ENCODE measurements around the gene TMEM11.

Gene TMEM11

DNA sequence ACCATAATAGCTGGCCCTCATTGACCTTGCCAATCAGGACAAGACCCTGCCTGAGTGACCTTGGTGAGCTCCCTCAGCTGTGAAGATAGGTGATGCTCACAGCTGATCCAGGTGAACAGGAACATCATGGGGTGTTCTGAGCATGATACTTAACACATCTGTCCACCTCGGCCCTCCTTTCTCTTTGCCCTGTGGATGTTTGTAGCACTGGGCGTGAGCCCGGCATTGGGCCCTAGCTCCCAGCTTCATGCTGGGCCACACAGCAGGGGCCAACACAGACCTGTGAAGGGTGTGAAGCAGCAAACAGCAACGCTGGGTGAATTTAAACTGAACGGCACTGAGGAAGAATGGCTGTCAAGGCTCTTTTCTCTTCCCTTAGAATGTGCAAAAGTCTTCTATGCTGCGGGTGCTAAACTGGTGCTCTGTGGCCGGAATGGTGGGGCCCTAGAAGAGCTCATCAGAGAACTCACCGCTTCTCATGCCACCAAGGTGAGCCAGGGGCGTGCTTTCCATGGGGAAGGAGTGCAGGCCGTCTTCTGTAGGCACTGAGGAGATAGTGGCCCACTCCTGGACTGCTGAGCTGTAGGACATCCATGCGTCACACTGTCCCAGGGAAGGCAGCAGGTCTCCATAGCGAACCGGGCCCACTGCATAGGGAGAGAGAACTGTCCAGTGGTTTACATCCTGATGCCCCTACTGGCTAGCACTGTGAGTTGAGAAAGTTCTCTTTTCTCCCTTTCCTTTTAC, 35.9 kb downstream of the TMEM11 start:
- DNase-seq, result no peak

- DNase-seq, result no peak
Observed at GRCh38 chr17:21177401-21177800, 36.6 kb downstream of the TMEM11 start.

DNA sequence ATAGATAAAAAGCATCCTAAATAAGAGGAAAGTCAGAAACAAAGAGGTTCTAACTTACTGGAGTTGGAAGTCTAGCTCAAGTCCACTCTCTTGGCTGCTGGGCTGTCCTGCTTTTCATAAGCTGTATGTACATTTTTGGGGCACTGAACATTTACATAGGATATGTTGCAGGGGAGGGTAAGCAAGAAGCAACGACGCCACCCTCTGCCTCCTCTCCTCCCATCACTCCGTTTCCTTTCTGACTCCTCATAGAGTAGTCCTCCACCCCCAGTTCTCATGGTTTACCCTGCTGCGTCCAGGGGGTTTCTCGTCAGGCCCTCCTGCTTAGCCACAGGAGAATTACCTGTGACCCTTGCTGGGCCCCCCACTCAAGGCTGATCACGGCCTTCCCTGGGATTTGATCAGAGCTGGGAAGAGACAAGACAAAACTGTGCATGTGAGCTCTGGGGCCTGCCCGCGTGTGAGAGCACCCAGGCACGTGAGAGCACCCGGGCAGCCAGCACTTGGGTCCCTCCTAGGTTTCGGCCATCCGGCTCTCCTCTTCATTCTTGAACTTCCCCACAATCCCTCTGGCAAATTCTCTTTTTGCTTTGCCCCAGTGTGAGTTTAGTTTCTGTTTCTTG, 37.1 kb downstream of the TMEM11 start:
- DNase-seq, result no peak

DNA sequence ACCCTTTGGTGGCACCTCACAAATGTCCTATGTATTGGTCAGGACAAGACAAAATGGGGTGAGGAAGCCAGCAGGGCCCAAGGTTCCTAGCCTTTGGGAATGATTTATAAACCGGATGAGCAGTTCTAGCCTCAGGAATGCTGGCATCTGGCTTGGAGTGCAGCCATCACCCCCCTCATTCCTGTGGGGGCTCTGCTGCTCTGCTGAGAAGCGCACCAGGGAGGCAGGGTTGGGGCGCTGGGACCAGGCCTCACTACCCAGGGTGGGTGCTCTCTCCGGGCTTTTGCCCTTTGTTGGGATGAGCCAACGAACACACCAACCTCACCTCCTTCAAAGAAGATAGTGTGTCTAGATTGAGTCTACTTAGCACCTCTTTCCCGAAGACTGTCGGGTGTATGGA, 39.2 kb downstream of the TMEM11 start:
- DNase-seq, result no peak

GRCh38 chr17:21174186-21174585, 39.8 kb downstream of the TMEM11 start:
- DNase-seq, result no peak

DNA sequence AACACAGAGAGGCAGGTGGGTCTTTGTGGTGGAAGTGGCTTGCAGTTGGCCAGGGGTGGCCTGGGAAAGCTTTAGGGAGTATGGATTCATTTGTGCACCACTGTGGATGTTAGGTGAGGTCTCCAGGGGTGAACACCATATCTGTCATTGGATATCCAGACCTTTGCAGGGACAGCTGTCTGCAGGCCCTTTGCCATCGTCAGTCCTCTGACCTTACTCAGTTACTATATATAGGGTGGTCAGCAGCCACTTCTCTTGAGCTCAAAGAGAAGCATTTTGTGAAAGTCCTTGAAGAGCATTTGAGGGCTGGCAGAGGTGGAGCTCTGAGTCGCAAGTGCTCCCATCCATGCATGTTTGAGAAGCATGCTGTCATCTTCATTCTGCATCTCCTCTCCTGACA, 40.4 kb downstream of the TMEM11 start:
- no peak for DNase-seq

GRCh38 chr17:21172846-21173245, 41.1 kb downstream of the TMEM11 start:
- DNase-seq, result no peak

DNA sequence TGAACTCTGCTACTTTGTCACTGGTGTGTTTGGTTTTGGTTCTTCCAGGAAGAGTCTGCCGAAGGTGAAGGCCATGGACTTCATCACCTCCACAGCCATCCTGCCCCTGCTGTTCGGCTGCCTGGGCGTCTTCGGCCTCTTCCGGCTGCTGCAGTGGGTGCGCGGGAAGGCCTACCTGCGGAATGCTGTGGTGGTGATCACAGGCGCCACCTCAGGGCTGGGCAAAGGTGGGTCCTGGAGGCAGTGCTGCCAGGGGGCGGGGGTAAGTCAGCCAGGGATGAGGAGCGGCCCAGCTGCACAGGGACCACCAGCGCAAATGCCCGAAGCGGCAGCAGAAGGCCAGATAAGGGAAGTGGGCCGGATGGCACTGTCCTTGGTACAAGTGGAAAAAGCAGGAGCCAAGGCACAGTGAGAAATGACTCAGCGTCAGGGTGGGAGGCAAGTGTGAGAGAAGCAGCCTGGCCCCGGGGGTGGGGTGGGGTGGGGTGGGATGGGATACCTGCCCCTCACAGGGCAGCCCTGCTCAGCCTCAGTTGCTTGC, 41.9 kb downstream of the TMEM11 start:
- no peak for DNase-seq

- DNase-seq, result no peak
Observed at GRCh38 chr17:21171309-21171922, 42.5 kb downstream of the TMEM11 start.

DNA sequence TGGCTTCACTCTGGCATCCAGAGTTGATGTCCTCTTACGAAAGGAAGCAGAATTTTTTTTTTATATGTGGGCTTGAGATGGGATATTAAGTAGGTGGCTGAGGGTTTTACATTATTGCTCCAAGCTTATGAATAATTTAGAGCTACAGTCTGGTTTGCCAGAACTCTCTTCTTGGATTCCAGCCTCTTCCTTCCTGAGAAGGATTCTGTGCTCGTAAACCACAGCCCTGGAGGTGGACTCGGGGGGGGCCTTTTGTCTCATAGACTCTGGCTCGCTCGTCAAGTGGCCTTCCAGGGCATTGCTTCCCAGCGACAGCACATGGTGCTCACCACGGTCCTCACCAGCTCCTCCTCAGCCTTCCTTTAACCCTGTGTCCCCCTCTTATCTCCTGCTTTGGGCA, 43.2 kb downstream of the TMEM11 start:
- no peak for DNase-seq

DNA sequence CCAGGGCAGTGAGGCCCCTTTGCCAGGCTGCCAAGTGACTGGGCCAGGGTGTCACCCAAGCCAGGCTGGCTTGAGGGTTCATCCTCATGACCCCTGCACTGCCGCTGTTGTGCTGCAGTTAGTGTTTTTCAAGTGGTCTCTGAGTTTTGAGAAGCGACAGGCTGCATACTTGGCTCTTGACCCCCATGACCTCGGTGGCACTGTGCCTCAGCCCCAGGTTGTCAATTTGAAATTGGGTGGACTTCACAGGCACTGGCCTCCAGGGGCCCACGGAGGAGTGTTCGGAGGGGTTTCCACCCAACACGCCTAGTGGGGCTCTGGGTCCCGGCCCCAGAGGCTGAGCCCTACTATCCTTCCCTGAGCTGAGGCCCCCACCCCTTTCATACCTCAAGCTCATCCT, 44.5 kb downstream of the TMEM11 start:
- DNase-seq, result no peak

- DNase-seq, result no peak
Observed at GRCh38 chr17:21168555-21168865, 45.5 kb downstream of the TMEM11 start.

- no peak for DNase-seq
Observed at GRCh38 chr17:21167303-21167702, 46.7 kb downstream of the TMEM11 start.

DNA sequence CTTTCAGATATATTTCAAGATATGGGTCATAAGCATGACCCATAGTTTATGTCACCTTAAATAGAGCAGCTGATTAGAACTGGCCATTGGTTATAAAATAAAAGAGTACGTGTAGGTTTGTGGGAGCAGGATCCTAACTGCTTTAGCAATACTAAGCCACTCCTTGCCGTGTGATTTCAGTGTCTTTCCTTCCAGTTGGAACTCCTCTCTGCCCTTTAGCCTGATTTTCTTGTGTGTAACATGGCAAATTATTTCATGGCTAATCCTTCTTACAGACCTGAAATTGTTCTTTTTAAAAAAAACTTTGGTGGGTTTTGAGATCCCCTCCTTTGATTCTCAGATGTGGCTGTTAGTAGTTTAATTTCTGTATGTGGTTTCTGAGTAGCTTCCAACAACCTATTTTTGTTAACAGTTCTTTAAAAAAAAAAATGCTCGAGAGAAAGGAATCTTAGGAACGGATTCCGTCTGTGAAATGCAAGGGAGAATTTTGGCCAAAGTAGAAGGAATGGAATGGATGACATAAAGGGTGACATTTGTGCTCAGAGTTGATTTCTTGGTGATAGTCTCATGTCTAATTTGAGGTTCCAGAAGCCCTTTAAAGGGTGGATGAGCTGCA, 47.3 kb downstream of the TMEM11 start:
- DNase-seq, result no peak

GRCh38 chr17:21165922-21166594, 47.9 kb downstream of the TMEM11 start:
- DNase-seq, result no peak

DNA sequence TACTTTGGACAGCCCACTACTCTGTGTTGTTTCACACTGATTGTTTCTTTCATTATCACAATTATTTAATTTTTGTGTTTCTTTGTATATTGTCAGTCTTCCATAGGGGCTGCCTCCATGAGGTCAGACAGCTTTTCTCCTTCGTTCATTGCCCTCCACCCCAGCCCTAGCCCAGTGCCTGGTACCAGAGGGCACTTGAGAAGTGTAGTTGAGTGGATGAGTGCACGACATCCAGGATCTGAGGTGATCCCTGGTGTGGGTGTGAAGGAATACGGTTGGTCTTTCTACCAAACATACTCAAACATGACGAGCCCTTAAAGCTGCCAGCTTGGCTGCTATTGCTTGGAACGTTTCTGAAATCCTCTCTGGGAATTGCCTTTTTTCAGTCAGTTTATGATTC, 49.3 kb downstream of the TMEM11 start:
- no peak for DNase-seq

DNA sequence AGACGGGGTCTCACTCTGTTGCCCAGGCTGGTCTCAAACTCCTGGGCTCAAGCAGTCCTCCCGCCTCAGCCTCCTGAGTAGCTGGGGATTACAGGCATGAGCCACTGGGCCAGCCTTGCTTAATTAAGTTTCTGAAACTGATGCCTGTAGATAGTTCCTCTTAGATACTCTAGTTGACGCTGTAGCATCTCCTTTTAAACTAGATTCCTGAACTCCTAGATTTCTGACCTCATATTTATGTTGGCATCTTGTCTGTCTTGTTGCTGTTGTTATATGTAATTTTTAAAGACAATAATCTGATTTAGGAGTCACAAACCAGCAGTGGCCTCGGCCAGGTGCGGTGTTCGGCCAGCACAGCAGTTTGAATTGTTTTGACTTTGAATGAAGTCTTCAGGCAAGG, 49.7 kb downstream of the TMEM11 start:
- DNase-seq, result no peak

DNA sequence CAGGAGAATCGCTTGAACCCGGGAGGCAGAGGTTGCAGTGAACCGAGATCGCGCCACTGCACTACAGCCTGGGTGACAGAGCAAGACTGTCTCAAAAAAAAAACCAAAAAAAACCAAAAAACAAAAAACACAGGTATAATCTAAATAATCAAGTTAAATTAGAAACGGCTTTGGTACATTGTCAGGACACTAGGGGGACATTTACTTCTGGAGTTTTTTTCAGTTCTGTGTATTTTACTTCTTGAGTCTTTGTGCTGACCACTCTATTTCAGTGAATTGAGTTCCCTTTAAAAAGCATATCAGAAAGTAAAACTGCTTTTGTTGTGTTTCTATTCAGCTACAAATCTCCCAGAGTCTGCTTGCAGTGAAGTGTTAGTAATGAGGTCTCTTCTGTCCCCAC, 50.9 kb downstream of the TMEM11 start:
- DNase-seq, result no peak

- DNase-seq, result no peak
Observed at GRCh38 chr17:21162394-21162775, 51.6 kb downstream of the TMEM11 start.

DNA sequence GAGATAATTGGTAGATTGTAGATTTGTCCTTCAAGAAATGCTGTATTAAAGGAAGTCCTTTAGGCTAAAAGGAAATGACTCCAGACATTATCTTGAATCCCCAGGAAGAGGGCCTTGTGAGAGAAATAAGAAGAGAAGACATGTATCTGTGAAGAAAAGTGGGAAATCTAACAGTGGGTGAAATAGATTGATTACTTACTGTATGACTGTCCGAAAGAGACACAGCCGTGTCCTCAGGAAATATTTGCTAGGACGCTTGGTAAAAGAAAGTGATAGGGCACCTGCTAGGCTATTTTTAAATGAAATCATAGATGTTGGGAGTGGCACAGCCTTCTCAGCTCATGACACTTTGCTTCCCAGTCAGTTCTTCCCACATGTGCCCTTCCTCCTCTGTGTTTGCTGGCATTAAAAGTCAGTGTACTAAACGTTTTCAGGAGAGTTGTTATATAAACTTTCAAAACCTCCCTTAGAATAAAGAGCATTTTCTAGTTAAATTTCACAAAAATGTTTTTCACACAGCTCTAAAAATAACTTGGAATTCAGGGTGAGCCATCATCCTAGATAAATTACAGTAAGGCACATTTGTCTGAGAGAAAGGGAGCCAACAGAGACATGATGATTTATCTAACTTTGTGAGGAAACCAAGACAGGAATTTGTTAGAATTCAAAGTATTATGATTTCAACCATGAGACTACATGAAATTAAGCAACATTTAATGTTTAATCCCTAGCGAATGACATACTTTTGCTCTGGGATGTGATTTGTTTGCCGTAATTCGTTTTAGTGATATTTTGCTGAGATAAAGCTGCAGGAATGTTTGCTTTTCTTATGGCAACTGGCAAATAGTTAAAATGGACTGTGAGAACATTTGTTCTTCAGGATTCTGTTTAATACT, 52.2 kb downstream of the TMEM11 start:
- no peak for DNase-seq

DNA sequence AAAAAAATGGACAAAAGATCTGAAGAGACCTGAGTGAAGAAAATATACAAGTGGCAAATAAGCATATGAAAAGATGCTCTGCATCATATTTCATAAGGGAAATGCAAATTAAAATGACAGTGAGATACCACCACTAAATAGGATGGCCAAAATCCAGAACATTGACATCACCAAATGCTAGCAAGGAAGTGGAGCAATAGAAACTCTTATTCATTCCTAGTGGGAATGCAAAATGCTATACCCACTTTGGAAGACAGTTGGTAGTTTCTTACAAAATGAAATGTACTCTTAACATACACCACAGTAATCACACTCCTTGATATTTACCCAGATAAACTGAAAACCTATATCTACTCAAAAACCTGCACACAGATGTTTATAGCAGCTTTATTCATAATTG, 53.6 kb downstream of the TMEM11 start:
- no peak for DNase-seq
